HG03442 (cell line): ENCODE measurements around the gene DSCAM.
"Not testable (repeated sequence)": the region's sequence is repeated elsewhere in the genome, so short reads cannot be mapped to it uniquely, and the experiment has no call there.

Experiments used
- ATAC-seq: cut with Tn5 transposase; IDR thresholded peaks from one replicate; pipeline ENCODE4 v1.9.1; 2021; ENCODE audit warnings: mild to moderate bottlenecking, moderate library complexity; ENCODE audit not compliant: unreplicated experiment

Gene DSCAM

DNA sequence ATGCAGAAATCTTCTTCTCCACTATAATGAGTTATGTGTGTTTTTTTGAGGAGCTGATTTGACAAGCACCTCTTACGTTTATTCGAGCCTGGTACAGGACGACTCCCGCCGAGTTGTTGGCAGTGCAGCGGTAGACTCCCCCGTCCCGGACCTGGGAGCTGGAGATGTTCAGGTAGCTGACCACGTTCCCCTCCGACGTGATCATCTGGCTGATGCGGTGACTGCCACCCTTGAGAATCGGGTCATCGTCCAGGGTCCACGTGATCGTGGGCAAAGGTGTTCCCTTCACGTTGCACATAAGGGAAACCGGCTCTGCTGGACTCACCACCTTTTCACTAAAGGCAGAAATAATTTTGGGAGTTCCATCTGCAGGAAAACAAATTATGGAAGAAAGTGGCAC, 507.9 kb downstream of the DSCAM start:
- no peak for ATAC-seq

DNA sequence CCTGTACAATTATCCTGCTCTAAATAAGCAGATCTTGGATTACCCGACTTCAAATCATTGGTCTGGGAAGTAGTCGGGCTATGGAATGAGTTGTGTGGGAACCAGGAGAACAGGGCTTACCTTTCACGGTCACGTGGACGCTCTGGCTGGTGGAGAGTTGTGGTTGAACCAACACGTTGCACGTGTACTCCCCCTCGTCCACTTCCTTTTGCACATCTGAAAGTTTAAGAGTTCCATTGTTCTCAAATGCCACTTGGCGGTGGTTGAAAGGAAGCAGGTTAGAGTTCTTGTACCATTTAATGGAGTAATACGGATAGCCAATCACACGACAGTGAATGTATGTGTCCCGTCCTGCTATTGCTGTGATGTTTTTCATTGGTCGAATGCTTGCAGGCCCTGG, 509.0 kb downstream of the DSCAM start:
- no peak for ATAC-seq

DNA sequence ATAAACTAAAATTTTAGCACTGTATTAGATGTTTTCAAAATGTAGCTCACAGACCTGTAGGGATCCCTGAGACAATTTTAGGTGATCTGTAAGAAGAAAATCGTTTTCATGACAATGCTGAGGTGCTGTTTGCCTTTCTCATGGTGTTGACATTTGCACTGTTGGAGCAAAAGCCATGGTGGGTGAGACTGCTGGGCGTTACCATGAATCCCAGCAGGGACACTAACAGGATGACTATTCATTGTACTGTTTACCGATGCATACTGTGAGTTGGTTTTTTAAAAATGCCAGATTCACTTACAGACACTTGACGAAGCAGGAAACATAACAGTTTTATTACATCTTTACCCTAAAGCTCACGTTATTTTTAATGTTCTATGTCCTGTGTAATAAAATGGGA, 511.3 kb downstream of the DSCAM start:
- ATAC-seq, result no peak

DNA sequence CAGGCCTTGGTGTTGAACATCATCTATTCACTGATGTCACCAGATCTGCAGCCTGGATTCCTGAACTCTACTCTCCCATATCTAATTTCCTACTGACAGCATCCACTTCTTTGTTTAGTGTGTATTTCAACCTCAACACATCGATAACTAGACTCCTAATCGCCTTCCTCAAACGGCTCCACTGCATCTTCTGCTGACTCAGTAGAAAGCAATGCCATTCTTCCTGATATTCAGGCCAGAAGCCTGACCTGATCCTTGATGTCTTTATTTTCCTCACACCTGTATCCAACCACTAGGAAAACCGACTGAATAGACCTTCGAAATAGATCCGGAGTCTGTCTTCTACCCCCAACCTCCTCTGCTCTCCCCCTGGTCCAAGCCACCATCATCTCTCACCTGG, 512.8 kb downstream of the DSCAM start:
- no peak for ATAC-seq

DNA sequence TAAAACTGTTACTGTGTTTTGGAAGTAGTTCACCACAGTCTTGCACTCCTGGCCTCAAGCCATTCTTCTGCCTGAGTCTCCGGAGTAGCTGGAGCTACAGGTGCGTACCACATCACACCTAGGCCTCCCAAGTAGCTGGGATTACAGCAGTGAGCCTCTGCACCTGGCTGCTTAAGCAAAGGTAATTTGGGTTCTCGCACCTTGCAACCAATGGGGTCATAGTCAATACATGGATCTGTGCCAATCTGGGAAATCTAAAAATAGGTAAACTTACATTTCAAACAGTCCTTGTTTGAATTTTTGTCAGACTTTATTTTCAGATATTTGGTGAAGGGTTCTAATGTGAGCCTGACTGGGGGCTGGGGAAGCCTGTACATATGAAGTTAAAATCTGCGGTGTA, 513.2 kb downstream of the DSCAM start:
- ATAC-seq, result no peak

DNA sequence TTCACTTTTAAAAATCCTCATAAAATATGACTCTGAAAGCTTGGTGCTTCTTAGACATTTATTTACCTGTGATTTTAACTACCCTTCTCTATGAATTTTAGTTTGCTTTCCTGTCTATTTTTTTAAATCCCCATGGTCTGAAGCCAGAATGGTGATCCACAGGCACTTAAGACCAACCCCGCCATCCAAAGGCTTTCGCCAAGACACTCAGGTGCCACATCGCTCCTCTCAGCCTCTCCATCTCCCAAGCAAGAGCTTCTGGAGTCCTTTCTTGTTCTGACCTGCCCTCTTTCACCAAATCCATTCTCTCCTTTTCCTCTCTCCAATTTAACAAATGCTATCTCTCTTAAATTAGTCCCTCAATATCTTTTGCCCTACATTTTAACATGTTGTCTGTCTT, 515.2 kb downstream of the DSCAM start:
- ATAC-seq, result no peak

DNA sequence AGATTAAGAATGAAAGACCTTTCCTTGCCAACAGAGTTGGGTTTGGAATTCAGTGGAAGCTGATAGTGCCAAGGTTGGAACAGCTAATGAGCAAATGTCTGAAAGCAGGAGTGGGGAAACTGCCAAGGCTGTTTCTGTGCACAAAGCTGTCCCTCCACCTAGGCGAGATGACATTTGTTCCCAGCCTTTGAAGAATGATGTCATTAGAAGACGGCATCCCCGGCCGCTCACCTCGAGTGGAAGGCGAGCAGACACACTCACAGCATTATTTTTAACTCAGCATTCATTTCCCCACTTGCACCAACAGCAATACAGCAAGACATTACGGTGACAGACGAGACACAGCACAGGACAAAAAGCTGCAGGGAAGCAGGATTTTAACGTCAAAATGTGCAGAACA, 515.8 kb downstream of the DSCAM start:
- no peak for ATAC-seq

DNA sequence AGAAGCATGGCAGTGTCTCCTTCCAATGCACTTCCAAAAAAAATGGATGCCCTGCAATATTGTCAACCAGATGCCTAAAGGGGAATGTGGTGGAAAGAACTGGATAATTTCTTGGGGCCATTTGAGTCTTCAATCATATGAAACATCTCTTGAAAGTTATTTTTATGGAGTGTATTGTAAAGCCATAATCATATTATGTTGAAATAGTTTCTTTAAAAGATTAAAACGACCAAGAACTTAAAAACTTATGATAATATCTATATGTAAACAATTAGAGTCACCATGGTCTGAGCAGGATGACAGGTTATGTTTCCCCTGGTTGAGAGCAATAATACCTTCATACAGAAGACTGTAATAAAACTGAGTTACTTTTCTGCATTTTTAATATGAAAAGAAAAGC, 522.6 kb downstream of the DSCAM start:
- no peak for ATAC-seq

DNA sequence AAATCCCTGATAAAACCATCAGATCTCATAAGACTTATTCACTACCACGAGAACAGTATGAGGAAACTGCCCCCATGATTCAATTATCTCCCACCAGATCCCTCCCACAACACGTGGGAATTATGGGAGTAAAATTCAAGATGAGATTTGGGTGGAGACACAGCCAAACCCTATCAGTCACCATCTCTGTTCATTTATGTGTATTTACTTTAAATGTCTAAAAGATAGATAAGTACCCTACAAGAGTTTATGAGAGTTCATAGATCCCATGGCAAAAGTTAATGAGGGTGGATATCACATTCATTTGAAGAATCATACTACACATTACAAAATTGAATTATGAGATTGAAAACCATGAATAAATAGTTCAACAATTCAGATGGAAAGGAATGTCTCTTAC, 526.2 kb downstream of the DSCAM start:
- not testable (repeated sequence) for ATAC-seq

DNA sequence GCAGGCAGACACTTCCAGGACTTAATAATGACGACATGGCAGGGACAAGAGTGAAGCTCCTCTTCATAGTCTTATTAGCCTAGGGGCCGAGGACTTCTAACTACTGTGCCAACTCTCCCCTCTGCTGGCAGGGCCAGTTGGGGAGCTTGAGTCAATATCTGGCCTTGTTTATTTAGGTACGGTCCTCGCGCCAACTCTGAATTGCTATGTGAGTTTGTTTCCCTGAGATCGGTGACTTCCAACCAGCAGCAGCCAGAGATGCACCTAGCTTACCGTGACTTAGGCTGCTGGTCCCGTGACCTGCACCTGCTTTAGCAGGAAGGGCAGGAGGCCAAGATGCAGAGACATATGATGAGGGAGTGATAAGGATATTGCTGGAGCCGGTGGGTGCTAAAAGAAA, 528.6 kb downstream of the DSCAM start:
- ATAC-seq, result no peak

DNA sequence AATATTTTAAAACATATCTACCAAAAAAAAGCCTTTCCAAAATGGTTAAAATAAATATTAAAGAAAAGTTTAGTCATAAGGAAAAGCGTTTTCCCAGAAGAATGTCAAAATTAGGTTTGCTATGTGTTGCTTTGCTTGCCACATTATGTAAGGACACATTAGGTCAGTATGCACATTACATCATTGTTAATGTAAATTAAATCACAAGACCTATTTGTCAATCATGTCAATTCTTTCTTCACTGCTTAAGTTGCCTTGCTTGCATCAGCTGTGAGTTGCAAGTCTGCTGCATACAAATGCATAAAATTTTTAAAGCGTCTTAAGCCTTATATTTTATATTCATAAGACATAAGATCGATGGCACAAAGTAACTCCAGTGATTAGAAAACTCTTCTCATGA, 530.9 kb downstream of the DSCAM start:
- no peak for ATAC-seq

DNA sequence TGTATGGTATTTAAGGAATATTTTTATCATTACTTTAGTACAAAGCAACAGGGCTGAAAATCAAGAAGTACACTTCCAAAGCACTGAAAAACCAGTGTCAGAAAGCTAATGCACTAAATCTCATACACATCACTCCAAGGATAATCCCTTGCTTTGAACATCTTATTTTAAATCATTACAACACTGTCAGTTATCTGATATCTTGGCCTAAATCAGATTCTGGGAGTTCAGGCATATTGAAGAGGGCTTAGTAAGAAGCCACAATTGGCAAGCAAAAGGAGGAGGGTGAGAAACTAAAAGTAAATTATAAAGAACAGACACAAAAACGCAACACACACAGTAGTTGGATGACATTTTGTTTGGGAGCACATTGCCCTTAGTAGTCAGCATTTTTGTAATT, 531.3 kb downstream of the DSCAM start:
- no peak for ATAC-seq

DNA sequence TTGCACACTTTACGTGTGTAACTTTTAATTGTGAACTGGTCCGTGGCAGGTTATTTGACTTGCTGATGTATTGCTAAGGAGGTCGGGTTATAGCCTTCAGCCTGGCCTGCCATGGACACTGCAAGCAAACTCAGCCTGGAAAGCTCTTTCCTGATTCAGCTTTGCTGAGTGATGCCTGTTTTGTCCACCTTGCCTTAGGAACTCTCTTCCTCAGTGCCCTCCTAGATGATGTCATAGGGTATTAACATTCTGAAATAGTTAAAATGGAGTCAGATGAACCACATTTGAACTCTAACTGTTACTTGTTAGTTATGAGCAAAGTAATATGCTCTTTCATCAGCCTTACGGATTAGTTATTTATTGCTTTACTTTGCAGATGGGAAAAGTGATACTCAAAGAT, 533.7 kb downstream of the DSCAM start:
- ATAC-seq, result no peak

DNA sequence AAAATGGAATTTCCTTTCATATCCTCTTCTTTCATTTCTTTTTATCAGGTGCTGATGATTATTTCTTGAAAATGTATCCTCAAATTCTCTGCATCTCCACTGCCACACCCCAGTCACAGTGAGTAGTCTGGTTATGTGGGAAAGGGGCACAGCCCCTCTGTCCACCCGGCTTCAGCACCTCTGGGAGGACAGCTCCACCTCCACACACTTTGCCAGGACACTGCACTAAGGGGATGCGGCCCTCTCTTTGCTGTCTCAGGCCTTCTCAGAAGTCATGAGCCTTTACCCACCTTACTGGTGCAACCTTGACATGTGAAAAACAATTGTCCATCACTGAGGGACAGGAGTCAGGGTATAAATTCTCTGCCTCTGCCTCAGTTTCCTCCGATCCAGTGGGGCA, 546.7 kb downstream of the DSCAM start:
- no peak for ATAC-seq

DNA sequence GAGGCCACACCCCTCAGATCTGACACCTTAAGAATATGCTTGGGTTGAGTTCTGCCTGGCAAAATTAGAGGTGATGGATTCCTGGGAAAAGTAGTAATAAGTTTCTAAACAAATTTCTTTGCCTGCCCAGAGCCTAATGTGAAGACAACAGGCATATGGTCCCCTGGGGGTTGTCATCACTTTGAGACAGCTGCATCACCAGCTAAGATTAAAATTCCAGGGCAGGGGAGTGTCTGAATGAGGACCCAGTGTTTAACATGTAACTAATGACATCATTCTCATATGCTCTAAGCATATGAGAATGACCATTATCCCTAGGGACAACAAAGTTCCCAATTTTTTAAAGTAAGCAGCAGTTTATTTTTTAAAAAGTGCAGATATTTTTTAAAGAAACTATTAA, 547.5 kb downstream of the DSCAM start:
- ATAC-seq, result no peak

DNA sequence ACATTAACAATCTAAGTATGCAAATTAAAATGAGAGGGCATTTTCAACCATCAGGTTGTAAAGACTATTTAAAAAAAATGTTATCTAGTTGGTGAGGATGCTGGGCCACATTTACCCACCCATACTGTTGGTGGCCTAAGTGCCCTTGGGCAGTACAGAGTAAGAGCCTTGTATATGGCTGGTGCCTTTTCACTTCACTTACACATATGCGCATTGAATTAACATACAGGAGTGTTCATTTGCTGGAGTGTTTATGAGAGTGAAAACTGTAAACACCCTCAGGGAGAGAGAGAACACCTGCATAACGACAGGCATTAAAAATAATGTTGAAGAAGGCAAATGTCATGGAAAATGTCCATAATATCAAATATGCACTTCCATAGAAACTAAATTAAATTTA, 552.6 kb downstream of the DSCAM start:
- ATAC-seq, result no peak

DNA sequence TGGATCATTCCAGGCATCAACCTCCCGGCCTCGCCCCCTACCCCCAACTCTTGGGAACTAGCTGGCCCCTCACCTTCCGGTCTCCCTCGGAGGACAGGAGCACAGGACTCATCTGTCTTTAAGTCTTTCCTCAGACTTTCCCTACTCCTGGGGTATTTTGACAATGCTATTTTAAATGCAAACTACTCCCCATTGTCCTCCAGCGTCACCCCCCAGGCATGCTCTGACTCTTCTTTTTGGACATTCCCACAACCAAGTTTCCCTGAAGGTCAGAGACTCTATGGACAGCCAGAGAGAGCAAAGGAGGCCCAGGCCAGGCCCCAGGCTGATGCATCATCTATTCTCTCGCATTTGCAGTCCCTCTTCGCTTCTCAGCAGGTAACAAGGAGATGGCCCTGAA, 555.4 kb downstream of the DSCAM start:
- no peak for ATAC-seq

DNA sequence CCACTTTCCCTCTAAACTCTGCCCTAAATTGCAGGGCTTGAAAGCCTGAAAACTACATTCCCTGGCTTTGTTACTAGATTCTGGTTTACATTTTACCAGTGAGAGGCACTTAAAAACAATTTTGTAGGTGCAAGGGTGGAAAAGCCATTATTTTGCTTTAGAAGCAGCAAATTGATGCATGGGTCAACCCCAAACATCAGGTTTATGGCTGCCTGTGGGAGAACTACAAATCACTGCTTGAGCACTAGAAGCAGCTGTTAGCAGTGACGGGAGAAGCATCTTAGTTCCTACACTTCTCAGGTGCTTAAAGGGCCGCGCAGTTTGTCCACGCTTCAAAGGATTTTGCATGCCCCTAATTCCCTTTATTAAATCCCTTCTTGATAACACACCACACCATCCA, 562.5 kb downstream of the DSCAM start:
- ATAC-seq, result no peak

DNA sequence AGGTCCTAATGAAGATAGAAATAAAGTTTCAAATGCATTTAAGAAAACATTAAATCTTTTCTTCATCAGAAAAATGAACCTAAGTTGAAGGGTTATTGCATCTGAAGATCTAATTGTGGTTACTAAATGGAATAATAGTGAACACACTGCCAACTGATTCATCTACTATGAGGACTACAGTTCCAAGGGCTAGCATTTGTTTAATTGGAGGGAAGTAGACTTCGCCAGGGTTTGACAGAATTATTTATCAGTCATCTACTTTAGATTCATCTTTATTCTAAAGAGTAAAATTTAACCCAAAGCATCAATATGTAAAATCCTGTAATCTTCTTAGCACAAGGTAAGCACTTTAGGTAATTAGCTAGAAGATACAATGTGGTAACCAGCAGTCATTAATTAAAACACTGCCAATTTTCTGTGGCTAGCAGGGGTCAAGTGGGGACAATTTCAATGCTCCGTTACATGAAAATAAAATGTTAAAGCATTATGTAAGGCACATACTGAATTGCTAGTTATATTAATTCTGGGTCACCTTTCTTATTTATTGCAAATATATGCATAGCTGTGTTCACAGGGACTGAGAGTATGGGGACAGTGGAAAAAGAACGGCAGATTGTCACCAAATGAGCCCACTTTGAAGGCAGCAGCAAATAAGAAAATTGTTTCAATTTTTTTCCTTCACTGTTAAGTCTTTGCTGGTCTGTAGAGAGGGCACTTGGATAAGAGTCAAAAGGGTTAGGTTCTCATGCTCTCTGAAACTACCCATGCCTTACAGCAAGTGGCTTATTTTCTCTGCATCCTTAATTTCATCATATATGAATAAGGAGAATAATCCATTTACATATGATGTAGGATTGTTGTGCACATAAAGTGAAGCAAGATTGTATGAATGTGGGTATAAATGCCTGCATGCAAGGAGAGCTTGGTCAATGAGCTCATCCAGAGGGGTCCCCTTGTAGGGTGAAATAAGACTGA, 563.8 kb downstream of the DSCAM start:
- no peak for ATAC-seq

DNA sequence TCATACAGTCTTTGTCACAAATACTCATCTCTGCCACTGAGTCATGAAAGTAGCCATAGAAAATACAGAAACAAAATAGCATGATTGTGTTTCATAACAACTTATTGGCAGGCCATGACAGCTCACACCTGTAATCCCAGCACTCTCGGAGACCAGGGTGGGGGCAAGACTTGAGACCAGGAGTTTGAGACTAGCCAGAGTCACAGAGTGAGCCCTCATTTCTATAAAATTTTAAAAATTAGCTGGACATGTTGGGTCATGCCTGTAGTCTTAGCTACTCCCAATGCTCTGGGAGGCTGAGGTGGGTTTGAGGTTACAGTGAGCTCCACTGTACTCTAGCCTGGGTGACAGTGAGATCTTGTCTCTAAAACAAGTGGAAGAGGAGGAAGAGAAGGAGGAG, 568.6 kb downstream of the DSCAM start:
- ATAC-seq, result no peak

DNA sequence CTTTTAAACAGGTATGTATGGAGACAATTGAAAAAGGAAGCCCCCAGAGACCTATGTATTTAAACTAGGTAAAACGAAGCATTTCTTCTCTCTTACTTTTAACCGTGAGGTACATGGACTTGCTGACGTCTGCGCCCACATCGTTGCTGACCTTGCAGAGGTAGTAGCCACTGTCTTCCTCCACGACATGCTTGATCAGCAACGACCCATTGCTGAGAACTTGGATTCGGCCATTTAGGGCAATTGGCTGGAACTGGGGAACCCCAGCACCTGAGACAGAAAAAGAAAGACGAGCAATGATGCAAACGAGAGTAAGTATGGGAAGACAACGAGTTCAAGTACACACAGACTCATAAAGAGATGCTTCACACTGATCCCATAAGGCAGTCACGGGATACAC, 571.0 kb downstream of the DSCAM start:
- no peak for ATAC-seq

DNA sequence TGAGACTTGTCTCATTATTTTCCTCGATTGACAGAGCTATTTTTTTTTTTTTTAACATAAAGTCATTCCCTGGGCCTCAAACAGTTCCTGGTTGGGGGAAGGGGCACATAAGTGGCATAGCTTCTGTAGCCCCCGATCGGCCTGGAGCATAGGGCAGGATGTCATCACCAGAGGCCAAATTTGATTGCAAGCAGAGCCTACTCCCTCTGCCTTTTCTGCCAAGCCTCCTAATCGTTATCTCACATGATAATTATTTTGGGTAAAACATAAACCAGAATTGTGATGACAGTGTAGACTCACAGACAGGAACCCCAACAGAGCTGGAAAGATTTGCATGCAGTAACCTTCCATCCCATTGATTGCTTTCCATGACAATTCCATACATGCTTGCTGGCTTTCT, 574.9 kb downstream of the DSCAM start:
- ATAC-seq, result no peak

DNA sequence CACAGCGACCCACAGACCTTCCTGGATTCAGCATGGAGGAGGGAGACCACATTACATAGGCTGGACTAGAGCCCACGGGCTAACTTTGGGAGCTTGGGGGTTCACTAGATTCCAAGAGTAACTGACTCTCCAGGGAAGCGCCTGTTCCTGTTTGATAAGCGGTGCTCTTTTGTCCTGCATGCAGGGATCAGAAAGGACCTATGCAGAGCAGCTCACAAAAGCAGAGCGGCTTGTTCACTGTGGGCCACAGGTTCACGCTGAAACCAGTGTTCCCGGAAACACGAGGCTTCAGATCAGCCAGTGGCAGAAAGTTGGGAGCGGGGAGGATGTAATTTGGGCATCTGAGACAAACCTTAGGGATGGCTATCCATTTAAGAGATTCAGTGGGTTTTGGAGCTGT, 575.8 kb downstream of the DSCAM start:
- no peak for ATAC-seq
